Pulmonary artery endothelial cell (primary cell): ENCODE measurements around the gene EFNA2. TPM values are rescaled to one million over a fixed set of nuclear protein-coding genes. Genes with fewer than 3 reads are reported as not detected.

Experiments used
- total RNA-seq: library from RNA; depleted of rRNA; stranded (reverse); fragments of >200 nt; gene quantifications from 2 replicates; pipeline ENCODE4 v1.2.3, GENCODE V29; 2014

Gene EFNA2
- total RNA-seq, 1 donor from 2014 or later = 0.07 TPM

Other genes starting within 250 kb of the EFNA2 start
- 3.5 and 5.9 TPM in 2 replicates for gene ABCA7, start 245.8 kb upstream of the EFNA2 start, total RNA-seq
- 10.2 and 20.2 TPM in 2 replicates for gene ARHGAP45, start 218.7 kb upstream of the EFNA2 start, total RNA-seq
- gene POLR2E, start 190.5 kb upstream of the EFNA2 start, total RNA-seq = 133 and 163 TPM in 2 replicates
- 380 and 410 TPM in 2 replicates for gene GPX4, start 181.9 kb upstream of the EFNA2 start, total RNA-seq
- gene SBNO2, start 111.6 kb upstream of the EFNA2 start, total RNA-seq = 30.4 and 55.0 TPM in 2 replicates
- gene STK11, start 80.1 kb upstream of the EFNA2 start, total RNA-seq = 100 and 131 TPM in 2 replicates
- 2.1 and 2.2 TPM in 2 replicates for gene CBARP, start 47.9 kb upstream of the EFNA2 start, total RNA-seq
- 21.4 and 28.9 TPM in 2 replicates for gene ATP5F1D, start 44.1 kb upstream of the EFNA2 start, total RNA-seq
- 11.4 and 13.4 TPM in 2 replicates for gene MIDN, start 37.3 kb upstream of the EFNA2 start, total RNA-seq
- gene CIRBP, start 16.5 kb upstream of the EFNA2 start, total RNA-seq = 99.5 and 247 TPM in 2 replicates
- 19.1 and 26.0 TPM in 2 replicates for gene FAM174C, start 10.3 kb upstream of the EFNA2 start, total RNA-seq
- gene NDUFS7, start 98.0 kb downstream of the EFNA2 start, total RNA-seq = 51.7 and 68.7 TPM in 2 replicates
- gene GAMT, start 115.7 kb downstream of the EFNA2 start, total RNA-seq = 12.3 and 25.5 TPM in 2 replicates
- gene DAZAP1, start 121.7 kb downstream of the EFNA2 start, total RNA-seq = 94.8 and 106 TPM in 2 replicates
- gene RPS15, start 152.5 kb downstream of the EFNA2 start, total RNA-seq = 343 and 371 TPM in 2 replicates
- gene APC2, start 164.2 kb downstream of the EFNA2 start, total RNA-seq = 0.04 and 0.26 TPM in 2 replicates
- gene C19orf25, start 193.3 kb downstream of the EFNA2 start, total RNA-seq = 17.5 and 18.5 TPM in 2 replicates
- 0.59 and 0.92 TPM in 2 replicates for gene PCSK4, start 204.5 kb downstream of the EFNA2 start, total RNA-seq
- 0.53 and 0.60 TPM in 2 replicates for gene REEP6, start 205.3 kb downstream of the EFNA2 start, total RNA-seq
- gene ADAMTSL5, start 227.1 kb downstream of the EFNA2 start, total RNA-seq = 0.04 and 0.07 TPM in 2 replicates
- not detected in 2 replicates for gene PLK5, start 238.2 kb downstream of the EFNA2 start, total RNA-seq